HG03457 (cell line): ENCODE data around the gene FREY1.

Experiments
- ATAC-seq: cut with Tn5 transposase; IDR thresholded peaks from one replicate; pipeline ENCODE4 v1.9.1; 2021; ENCODE audit warnings: moderate number of reproducible peaks; ENCODE audit not compliant: unreplicated experiment

The FREY1 gene

DNA sequence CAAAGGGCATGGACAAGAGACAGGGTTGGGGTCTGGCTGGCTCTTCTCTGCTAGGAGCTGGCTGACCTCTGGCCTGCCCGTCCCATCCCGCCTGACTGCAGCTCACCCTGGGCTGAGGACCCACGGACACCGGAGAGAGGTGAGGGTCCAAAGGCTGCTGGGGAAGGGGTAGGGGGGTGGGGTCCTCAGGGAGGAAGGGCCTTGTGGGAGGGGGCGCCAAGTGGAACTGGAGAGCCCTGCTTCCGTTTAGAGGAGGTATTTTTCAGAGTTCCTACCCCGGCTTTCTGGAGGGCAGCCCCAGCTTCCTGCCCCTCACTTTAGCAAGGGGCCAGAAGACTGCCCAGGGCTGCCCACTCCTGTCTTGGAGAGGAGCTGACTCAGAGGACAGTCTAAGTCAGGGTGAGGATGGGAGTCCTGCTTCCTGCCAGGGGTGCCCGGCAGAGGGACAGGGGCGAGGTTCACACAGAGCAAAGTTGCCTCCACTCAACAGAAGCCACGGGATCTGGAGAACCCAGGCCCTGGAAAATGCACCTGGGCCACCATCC is 22.5 kb upstream of the FREY1 start:
- ATAC-seq, result peak; percentile 21

DNA sequence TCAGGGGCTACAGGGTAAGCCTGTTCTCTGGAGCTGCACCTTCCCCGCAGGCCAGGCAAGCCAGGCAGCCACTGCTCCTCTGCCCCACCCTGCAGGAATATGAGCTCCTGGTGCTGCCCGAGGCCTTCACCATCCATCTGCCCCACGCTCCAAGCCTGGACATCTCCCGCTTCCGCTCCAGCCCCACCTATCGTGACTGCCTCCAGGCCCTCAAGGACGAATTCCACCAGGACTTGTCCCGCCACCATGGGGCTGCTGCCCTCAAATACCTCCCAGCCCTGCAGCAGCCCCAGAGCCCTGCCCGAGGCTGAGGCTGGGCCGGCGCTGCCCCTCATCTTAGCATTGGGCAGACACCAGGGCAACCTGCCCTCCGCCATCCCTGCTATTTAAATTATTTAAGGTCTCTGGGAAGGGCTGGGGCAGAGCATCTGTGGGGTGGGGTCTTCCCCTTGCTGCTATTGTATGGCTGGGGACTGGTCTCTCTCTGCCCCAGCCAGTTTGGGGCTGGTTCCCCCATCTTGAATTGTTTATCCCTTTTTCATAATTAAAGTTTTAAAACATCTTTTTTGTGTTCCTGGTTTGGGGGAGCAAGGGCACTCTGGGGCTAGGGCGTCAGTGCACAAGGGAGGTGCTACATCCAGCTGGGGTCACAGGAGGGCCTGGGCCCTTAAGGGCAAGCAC is 21.6 kb upstream of the FREY1 start:
- no peak for ATAC-seq

DNA sequence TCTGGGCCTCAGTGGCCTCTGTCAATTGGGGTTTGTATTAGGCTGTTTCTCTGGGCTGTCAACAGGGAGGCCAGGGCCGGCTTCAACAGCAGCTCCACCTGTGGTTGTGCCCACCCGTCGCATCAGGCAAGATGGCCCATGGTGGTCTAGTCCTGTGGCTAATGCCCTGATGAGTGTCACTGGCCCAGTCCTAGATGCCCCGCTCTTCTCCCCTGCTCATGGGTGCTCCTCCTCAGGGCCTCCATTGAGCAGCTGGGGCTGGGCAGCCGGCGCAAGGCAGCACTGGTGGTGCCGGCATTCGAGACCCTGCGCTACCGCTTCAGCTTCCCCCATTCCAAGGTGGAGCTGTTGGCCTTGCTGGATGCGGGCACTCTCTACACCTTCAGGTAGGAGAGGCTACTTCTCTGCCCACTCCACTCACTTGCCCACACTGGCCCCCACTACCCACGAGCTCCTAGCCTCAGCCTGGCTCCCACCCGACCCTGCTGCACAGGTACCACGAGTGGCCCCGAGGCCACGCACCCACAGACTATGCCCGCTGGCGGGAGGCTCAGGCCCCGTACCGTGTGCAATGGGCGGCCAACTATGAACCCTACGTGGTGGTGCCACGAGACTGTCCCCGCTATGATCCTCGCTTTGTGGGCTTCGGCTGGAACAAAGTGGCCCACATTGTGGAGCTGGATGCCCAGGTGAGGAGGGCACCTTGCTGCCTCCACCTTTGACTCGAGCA is 20.8 kb upstream of the FREY1 start:
- no peak for ATAC-seq

DNA sequence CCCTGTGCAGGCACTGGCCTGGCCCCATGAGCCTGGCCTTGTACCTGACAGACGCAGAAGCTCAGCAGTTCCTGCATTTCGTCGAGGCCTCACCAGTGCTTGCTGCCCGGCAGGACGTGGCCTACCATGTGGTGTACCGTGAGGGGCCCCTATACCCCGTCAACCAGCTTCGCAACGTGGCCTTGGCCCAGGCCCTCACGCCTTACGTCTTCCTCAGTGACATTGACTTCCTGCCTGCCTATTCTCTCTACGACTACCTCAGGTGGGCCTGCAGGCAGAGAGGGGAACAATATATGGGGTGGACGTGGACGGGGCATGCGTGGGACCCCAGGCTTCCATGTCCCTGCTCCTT is 20.2 kb upstream of the FREY1 start:
- no peak for ATAC-seq

DNA sequence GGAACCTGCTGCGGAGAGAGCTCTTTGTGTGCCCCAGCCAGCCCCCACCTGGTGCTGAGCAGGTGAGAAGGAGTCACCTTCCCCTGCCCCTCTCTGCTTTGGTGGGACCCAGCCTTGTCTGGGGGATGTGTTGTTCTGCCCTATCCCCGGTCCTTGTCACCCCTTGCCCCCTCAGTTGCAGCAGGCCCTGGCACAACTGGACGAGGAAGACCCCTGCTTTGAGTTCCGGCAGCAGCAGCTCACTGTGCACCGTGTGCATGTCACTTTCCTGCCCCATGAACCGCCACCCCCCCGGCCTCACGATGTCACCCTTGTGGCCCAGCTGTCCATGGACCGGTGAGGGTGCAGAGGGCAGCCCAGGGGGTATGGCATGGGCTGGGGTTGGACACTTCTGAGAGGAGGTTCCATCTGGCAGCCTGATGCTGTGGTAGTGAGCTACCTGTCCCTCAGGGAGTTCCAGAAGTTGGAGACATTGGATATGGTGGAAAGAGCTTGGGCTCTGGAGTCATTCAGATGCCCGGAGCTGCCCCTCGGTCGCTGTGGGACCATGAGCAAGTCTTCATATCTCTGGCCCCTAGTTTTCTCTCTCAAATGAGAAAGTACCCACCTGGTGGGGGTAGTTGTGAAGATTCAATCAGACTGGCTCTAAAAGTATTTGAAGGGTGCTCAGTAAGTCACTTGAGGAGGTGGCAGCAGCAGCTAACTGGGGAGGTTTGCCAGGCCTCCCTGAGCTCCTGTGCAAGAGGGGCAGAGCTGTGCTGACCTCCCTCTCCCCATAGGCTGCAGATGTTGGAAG is 19.7 kb upstream of the FREY1 start:
- no peak for ATAC-seq

DNA sequence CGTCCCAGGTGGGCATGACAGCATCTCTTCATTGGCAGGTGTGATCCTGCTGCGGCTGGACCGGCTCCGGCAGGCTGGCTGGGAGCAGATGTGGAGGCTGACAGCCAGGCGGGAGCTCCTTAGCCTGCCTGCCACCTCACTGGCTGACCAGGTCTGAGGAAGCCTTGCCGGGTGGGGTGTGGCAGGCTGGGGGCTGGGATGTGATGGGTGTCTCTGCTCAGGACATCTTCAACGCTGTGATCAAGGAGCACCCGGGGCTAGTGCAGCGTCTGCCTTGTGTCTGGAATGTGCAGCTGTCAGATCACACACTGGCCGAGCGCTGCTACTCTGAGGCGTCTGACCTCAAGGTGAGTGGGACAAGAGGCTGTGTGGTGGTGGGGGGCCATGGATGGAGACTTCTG is 18.9 kb upstream of the FREY1 start:
- ATAC-seq, result no peak

DNA sequence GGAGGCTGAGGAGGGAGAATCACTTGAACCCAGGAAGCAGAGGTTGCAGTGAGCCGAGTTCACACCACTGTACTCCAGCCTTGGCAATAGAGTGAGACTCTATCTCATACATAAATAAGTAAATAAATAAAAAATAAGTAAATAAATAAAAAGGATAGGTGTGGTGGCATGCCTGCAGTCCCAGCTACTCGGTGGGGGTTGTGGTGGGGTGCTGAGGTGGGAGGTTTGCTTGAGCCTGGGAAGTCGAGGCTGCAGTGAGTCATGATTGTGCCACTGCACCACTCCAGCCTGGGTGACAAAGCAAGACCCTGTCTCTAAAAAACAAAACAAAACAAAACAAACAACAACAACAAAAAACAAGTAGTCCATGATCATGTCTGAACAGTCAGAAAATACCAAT is 18.5 kb upstream of the FREY1 start:
- ATAC-seq, result no peak

DNA sequence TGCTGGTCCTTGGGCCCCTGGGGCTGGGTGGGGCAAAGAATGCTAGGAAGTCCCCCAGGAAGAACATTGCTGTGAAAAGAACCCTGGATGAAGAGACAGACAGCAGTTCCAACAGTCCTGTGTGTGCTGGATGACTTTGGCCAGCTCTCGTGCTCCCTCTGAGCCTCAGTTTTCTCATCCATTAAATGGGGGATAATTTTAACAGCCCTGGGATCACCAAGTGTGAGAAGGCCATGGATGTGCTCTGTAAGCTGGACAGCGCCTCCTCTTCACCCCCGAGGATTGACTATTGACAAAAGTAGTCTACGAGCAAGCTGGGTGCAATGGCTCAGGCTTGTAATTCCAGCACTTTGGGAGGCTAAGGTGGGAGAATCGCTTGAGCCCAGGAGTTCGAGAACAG is 17.9 kb upstream of the FREY1 start:
- no peak for ATAC-seq

DNA sequence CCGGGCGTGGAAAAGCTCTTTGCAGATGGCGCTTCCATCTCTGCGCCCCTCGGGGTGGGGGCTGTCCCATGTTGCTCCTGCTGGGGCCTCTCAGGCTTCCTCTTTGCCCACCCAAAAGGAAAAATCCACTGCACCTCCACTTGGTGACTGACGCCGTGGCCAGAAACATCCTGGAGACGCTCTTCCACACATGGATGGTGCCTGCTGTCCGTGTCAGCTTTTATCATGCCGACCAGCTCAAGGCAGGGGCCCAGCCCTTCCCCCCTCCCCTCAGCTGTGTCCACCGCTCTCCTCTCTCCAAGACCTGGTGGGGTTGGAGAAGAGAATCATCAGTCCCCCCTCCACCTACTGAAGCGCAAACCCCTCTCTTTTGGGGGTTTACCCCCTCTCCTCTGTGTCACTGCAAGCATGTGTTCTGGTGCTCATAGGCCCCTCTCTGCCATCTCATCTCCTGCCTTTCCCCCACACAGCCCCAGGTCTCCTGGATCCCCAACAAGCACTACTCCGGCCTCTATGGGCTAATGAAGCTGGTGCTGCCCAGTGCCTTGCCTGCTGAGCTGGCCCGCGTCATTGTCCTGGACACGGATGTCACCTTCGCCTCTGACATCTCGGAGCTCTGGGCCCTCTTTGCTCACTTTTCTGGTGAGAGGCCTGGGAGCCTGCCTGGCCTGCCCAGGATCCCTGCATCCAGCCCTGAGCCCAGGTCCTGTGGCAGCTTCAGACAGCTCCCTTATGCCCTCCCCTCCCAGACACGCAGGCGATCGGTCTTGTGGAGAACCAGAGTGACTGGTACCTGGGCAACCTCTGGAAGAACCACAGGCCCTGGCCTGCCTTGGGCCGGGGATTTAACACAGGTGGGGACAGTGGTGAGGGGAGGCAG is 17.2 kb upstream of the FREY1 start:
- no peak for ATAC-seq

DNA sequence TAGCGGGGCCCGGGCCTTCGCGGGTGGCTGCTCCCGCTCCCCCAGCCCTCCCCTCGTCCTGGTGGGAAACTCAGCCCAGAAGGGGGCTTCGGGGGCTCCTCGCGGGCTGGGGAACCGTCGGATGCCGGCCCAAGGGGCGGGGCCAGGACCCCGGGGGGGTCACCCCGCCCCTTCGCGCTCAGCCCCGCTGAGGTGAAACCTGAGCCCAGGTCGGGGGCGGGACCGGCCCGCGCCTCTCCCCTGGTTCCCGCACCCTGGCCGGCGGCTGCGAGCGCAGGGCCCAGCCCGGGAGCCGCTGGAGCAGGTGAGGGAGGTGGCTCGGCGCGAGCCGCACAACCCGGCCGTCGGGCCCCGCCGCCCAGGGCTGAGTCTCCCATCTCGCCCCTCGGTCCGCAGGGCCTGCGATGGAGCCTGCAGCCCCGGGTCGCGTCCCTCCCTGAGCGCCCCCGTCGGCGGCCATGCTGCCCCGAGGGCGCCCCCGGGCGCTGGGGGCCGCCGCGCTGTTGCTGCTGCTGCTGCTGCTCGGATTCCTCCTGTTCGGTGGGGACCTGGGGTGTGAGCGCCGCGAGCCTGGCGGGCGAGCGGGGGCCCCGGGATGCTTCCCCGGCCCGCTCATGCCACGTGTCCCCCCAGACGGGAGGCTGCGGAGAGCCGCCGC is 15.5 kb upstream of the FREY1 start, which contains the start of gene LARGE2:
Gene LARGE2, plus strand, starts transcription at position 232 of the 658 bp plus-strand sequence. Its CDS starts 227 bp downstream, at position 459.
- no peak for ATAC-seq

DNA sequence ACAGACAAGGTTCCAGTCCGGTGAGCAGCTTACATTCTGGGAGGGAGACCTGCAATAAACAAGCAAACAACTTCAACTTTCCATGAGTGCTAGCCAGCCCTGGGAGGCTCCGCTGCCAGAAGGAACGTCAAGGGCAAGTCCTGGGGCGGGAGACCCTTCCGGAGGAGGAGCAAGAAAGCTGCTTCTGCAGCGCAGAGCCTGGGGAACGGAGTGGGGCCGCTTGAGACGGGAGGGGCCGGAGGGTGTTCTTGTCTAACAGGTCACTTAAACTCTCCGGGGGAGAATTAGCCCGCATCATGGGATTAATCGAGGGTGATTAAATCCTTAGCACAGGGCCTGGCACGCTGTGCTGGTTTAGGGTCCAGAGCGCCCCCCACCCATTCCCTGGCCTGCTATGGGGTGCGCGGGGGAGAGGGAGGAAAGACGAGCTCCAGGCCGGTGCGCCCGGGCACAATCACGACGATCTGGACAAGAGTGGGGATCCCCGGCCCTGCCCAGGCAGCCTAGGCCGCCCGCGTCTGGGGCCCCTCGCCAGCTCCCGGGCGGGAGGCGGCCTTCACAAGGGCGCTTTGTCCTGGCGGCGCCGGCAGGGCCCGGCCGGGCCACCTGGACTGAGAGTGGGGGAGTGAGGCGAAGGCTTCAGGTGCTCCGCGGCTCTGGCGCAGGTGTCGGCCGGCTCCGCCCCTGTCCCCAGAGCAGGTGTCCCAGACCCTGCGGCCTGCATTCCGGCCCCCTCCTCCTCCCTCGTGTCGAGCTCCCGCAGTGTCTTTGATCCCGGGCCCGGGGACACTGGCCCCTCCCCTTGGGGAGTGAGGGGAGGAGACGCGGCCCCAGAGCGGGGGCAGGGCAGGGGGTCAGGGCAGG is 14.7 kb upstream of the FREY1 start:
- ATAC-seq, result no peak

DNA sequence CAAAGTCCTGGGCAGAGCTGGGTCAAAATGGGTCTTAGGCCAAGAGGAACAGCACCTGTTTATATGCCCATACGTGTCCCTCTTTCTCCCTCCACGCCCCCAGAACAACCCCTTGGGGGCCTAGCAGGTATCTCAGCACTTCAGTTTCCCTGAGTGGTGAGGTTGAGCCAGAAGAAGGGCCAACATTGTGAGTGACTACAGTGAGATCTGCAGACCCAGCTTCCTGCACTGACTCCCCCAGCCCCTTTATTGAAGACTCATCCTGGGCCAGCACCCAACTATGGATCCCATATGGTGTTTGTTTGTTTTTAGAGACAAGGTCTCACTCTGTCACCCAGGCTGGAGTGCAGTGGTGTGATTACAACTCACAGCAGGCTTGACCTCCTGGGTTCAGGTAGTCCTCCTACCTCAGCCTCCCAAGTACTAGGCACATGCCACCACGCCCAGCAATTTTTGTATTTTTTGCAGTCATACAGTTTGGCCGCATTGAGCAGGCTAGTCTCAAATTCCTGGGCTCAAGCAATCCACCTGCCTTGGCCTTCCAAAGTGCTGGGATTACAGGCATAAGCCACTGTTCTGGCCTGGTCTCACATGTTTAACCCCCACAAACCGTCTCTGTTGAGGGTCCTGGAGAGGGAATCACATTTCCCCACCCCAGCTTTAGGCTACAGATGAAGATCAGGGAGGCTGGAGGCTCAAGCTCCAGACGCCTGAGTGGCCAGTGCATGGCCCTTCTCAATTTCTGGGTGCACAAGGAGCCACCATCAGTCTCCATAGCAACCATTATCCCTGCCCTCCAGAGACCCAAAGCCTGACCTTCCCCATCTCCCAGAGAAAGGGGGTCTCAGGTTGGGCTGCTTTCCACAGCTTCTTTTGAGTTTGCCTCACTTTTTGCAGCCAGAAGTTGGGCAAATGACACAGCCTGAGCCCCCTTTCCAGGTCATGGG is 13.7 kb upstream of the FREY1 start:
- ATAC-seq, result no peak

DNA sequence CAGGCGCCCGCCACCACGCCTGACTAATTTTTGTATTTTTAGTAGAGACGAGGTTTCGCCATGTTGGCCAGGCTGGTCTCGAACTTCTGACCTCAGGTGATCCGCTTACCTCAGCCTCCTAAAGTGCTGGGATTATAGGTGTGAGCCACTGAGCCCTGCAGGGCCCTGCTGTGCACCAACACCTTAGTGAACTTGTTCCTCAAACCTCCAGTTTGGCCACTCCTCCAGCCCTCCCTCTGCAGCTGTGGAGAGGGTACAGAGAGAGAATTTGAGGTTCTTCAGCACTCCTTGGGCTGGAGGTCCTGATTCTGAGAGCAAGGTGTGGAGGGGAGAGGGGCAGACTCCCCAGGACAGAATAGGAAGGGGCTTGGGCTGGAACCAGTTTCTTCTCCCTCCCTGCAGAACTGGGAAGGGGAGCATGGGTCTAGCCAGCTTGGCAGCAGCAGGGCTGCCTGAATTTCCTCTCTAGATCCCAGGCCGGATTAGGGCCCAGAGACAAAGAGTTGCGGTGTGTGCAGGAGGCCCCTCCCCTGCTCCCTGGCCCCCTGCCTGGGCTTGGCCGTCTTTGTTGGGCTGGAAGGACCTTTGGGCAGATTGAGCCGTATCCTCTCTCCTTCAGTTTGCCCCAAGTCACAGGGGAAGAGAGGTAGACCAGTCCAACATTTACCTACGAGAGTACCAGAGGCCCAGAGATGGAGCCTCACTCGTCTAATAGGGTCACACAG is 12.9 kb upstream of the FREY1 start:
- no peak for ATAC-seq

DNA sequence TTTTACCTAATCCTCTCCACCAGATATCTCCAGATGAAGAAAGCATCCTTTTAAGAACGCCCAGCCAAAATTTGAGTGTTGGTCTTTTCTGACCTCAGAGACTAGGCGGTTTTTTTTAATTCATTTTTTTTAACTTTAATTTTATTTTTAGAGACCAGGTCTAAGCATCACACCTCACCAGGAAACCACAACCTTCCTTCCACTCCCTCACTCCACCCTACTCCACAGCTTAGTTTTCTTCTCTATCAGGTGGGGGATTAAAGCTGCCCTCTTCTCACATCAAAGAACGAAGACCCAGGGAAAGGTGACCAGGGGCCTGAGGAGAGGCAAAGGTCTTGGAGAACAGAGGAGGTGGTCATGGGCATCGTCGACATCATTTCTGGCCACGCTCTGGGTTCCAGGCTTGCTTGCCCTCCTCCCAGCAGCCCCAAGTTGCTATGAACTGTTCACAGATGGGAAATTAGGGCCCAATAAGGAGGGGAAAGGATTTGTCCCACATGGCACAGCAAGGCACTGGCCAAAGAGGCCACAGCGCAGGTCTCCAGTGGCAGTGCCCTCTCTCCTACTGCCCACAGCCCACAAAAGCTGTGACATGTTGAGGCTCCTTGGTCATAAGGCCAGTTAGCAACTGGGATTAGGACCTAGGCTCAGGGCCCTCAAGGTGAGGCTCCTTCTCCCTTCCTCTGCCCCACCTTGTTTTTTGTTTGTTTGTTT is 12.0 kb upstream of the FREY1 start:
- ATAC-seq, result no peak

DNA sequence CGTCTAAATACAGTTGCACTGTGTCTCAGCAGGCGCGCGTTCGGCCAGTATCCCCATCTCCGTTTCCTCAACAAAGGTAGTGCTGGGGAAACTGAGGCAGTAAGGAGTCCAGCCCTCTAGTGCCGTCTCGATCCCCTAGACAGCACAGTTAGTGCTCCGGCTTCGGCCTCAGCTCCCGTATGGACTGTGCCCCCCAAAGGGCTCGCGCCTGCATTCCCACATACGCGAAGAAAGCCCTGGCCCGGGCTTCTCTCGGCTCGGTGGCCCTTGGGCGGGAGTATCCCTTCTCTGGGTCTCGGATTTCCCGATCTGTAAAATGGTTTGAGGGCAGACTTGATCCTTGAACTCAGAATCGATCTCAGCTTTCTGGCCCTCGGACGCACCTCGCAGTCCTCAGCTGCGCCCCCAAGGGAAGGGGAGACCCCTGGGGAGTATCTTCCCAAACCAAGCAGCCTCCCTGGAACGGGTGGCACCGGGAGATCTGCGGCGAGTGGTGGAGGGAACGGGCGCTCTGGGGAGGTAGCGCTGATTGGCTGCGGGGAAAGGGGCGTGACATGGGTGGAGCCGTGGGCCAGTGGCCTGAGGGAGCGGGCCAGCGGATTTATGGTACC is 11.4 kb upstream of the FREY1 start:
- ATAC-seq, result peak; percentile 35

DNA sequence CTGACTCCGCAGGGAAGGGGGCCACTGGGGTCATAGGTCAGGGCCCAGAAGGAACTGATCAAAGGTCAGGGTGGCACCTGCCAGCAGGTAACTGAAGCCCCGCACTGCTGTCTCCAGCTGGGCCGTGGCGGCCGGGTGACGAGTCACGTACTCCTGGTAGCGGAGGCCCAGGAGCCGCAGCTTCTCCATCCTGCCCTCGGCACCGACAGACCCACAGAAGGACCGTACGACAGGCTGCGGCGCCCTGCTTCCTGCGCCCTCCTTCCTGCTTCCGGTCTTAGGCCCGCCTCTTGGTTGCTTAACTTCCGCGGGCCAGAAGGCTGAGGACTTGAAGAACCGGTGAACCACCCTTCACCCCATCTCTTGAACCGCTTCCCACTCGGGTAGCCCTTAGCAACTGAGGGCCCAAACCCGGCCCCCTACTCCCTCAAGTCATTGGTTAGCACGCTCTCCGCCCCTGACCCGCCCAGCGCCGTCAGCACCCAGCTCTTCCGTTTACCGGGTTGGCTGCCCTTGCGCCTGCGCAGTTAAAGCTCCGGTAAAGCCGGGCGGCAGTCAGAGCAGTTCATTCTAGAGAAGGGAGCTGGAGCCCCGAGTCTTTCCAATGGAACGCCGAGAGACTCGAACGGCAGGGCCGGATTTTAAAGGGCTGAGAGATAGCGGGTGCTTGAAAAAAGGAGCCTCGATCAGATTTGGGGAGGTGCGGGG is 10.7 kb upstream of the FREY1 start, which contains the start of gene PEX16:
Gene PEX16, minus strand, starts transcription at position 255 of the 708 bp plus-strand sequence. Its CDS starts 66 bp downstream, at position 189.
- ATAC-seq, result peak; percentile 71
